GM06990 (cell line): Measurements from ENCODE around the gene TP53I11.

ENCODE experiments used
- DNase-seq: peaks from one replicate; pipeline ENCODE4 v3.0.0-alpha.2; 2011; ENCODE audit not compliant: insufficient read length; ENCODE audit errors: extremely low read depth
- H3K27me3 ChIP-seq: replicated peaks from 2 replicates; pipeline ENCODE4 v1.6.0; 2011; ENCODE audit warnings: low read length; ENCODE audit not compliant: control insufficient read depth, insufficient read depth
- H3K36me3 ChIP-seq: 2 replicates; pipeline ENCODE4 v1.5.1; 2011; ENCODE audit warnings: low read length; ENCODE audit not compliant: control insufficient read depth, insufficient read depth
- H3K4me3 ChIP-seq: replicated peaks from 2 replicates; pipeline ENCODE4 v1.5.1; 2011; ENCODE audit warnings: low read depth, mild to moderate bottlenecking, control low read depth, low read length
- CTCF ChIP-seq: IDR thresholded peaks from 2 replicates; pipeline ENCODE4 v1.5.1; 2011; ENCODE audit warnings: low read length, control low read depth, mild to moderate bottlenecking, inconsistent platforms; ENCODE audit not compliant: insufficient read depth, poor library complexity, severe bottlenecking

Gene TP53I11

GRCh38 chr11:44966694-44967093 lies 16.0 kb upstream of the TP53I11 start:
- H3K27me3 ChIP-seq: no peaks in the 10 kb centered on the region; the same call in 1 of the 2 replicates
- DNase-seq: no peak
- H3K36me3 ChIP-seq: no peaks in the 10 kb centered on the region; the same call in 1 of the 2 replicates
- no peak for TF ChIP-seq CTCF
- H3K4me3 ChIP-seq: no peak overlapping the region

GRCh38 chr11:44964526-44965209 lies 14.0 kb upstream of the TP53I11 start:
- H3K27me3 ChIP-seq: no peaks in the 10 kb centered on the region; the same call in 1 of the 2 replicates
- no peak overlapping the region for H3K4me3 ChIP-seq
- no peak for DNase-seq
- TF ChIP-seq CTCF: no peak
- H3K36me3 ChIP-seq: no peaks in the 10 kb centered on the region

- no peak for DNase-seq
- Histone ChIP-seq H3K4me3 (no peak overlapping the region), H3K27me3 (no peaks in the 10 kb centered on the region; the same call in 1 of the 2 replicates), H3K36me3 (no peaks in the 10 kb centered on the region)
- no peak for TF ChIP-seq CTCF
Measured at GRCh38 chr11:44963948-44964347, 13.3 kb upstream of the TP53I11 start.

- H3K36me3 ChIP-seq: no peaks in the 10 kb centered on the region
- no peaks in the 10 kb centered on the region; the same call in 1 of the 2 replicates for H3K27me3 ChIP-seq
- DNase-seq: no peak
- no peak overlapping the region for H3K4me3 ChIP-seq
- TF ChIP-seq CTCF: no peak
Measured at GRCh38 chr11:44963136-44963535, 12.5 kb upstream of the TP53I11 start.

- no peak for DNase-seq
- TF ChIP-seq CTCF: no peak
- Histone ChIP-seq H3K36me3 (no peaks in the 10 kb centered on the region), H3K4me3 (no peak overlapping the region), H3K27me3 (no peaks in the 10 kb centered on the region; the same call in 1 of the 2 replicates)
Measured at GRCh38 chr11:44962464-44962863, 11.8 kb upstream of the TP53I11 start.
